Skeletal muscle satellite cell (primary cell): Measurements from ENCODE around the gene SUMF1.
A peak's percentile ranks its signal among the peaks of the same experiment; 100 is the strongest.

Source experiments
- H3K27me3 ChIP-seq: 2 replicates; pipeline ENCODE4 v1.7.0; 2013; ENCODE audit warnings: low read length; ENCODE audit not compliant: control insufficient read depth, insufficient read depth
- H3K36me3 ChIP-seq: 2 replicates; pipeline ENCODE4 v1.7.0; 2013; ENCODE audit warnings: mild to moderate bottlenecking, control low read depth, low read length; ENCODE audit not compliant: insufficient read depth
- H3K4me1 ChIP-seq: 2 replicates; pipeline ENCODE4 v1.7.0; 2013; ENCODE audit warnings: low read length; ENCODE audit not compliant: control insufficient read depth, insufficient read depth
- H3K4me2 ChIP-seq: 2 replicates; pipeline ENCODE4 v1.7.0; 2013; ENCODE audit warnings: mild to moderate bottlenecking, low read length
- H3K4me3 ChIP-seq: 2 replicates; pipeline ENCODE4 v1.7.0; 2013; ENCODE audit warnings: low read length
- H3K9ac ChIP-seq: 2 replicates; pipeline ENCODE4 v1.7.0; 2013; ENCODE audit warnings: mild to moderate bottlenecking, low read depth, low read length, moderate library complexity
- H3K9me3 ChIP-seq: replicated peaks from 2 replicates; pipeline ENCODE4 v1.7.0; 2013; ENCODE audit warnings: mild to moderate bottlenecking, control low read depth, low read length

Gene SUMF1

GRCh38 chr3:4419920-4420319 is 47.1 kb downstream of the SUMF1 start:
- Histone ChIP-seq H3K4me2 (no peak overlapping the region), H3K4me3 (no peak overlapping the region), H3K27me3 (no peaks in the 10 kb centered on the region), H3K9me3 (no peaks in the 10 kb centered on the region), H3K36me3 (no peaks in the 10 kb centered on the region), H3K4me1 (peaks cover 41% of the 10 kb centered on the region), H3K9ac (no peak overlapping the region)

- Histone ChIP-seq H3K9ac (no peak overlapping the region), H3K9me3 (no peaks in the 10 kb centered on the region), H3K4me1 (peaks cover 41% of the 10 kb centered on the region), H3K4me2 (no peak overlapping the region), H3K27me3 (no peaks in the 10 kb centered on the region), H3K4me3 (no peak overlapping the region), H3K36me3 (no peaks in the 10 kb centered on the region)
Observed at GRCh38 chr3:4419386-4419785, 47.7 kb downstream of the SUMF1 start.

- peaks cover 45% of the 10 kb centered on the region for H3K4me1 ChIP-seq
- H3K36me3 ChIP-seq: no peaks in the 10 kb centered on the region
- peak overlapping the region; percentile 71 for H3K9ac ChIP-seq
- H3K9me3 ChIP-seq: no peaks in the 10 kb centered on the region
- peak overlapping the region; percentile 2 for H3K4me2 ChIP-seq
- H3K27me3 ChIP-seq: no peaks in the 10 kb centered on the region
- H3K4me3 ChIP-seq: no peak overlapping the region
Observed at GRCh38 chr3:4418156-4418555, 48.9 kb downstream of the SUMF1 start.

- Histone ChIP-seq H3K9ac (peak overlapping the region; percentile 71), H3K36me3 (no peaks in the 10 kb centered on the region), H3K4me3 (no peak overlapping the region), H3K4me1 (peaks cover 45% of the 10 kb centered on the region), H3K4me2 (peak overlapping the region; percentile 71), H3K9me3 (no peaks in the 10 kb centered on the region), H3K27me3 (no peaks in the 10 kb centered on the region)
Observed at GRCh38 chr3:4417449-4417848, 49.6 kb downstream of the SUMF1 start.

- H3K36me3 ChIP-seq: no peaks in the 10 kb centered on the region
- peak overlapping the region; percentile 71 for H3K9ac ChIP-seq
- no peaks in the 10 kb centered on the region for H3K27me3 ChIP-seq
- peak overlapping the region; percentile 71 for H3K4me2 ChIP-seq
- H3K4me1 ChIP-seq: peaks cover 43% of the 10 kb centered on the region
- no peaks in the 10 kb centered on the region for H3K9me3 ChIP-seq
- no peak overlapping the region for H3K4me3 ChIP-seq
Observed at GRCh38 chr3:4416961-4417360, 50.1 kb downstream of the SUMF1 start.

- Histone ChIP-seq H3K9me3 (no peaks in the 10 kb centered on the region), H3K9ac (no peak overlapping the region), H3K4me3 (peak overlapping the region; percentile 9), H3K36me3 (no peaks in the 10 kb centered on the region), H3K4me2 (peak overlapping the region; percentile 43), H3K27me3 (no peaks in the 10 kb centered on the region), H3K4me1 (peaks cover 38% of the 10 kb centered on the region)
Observed at GRCh38 chr3:4416427-4416945, 50.6 kb downstream of the SUMF1 start.

- H3K4me2 ChIP-seq: no peak overlapping the region
- peaks cover 36% of the 10 kb centered on the region for H3K4me1 ChIP-seq
- H3K9me3 ChIP-seq: no peaks in the 10 kb centered on the region
- H3K4me3 ChIP-seq: no peak overlapping the region
- H3K27me3 ChIP-seq: no peaks in the 10 kb centered on the region
- no peak overlapping the region for H3K9ac ChIP-seq
- H3K36me3 ChIP-seq: no peaks in the 10 kb centered on the region
Observed at GRCh38 chr3:4413467-4413866, 53.6 kb downstream of the SUMF1 start.

- peaks cover 26% of the 10 kb centered on the region for H3K4me1 ChIP-seq
- H3K9me3 ChIP-seq: no peaks in the 10 kb centered on the region
- H3K4me3 ChIP-seq: no peak overlapping the region
- no peak overlapping the region for H3K4me2 ChIP-seq
- H3K27me3 ChIP-seq: no peaks in the 10 kb centered on the region
- no peak overlapping the region for H3K9ac ChIP-seq
- no peaks in the 10 kb centered on the region for H3K36me3 ChIP-seq
Observed at GRCh38 chr3:4411833-4412232, 55.2 kb downstream of the SUMF1 start.

- no peaks in the 10 kb centered on the region for H3K27me3 ChIP-seq
- no peak overlapping the region for H3K9ac ChIP-seq
- H3K36me3 ChIP-seq: no peaks in the 10 kb centered on the region
- H3K4me3 ChIP-seq: no peak overlapping the region
- H3K4me2 ChIP-seq: no peak overlapping the region
- H3K9me3 ChIP-seq: no peaks in the 10 kb centered on the region
- H3K4me1 ChIP-seq: peaks cover 20% of the 10 kb centered on the region
Observed at GRCh38 chr3:4411236-4411635, 55.8 kb downstream of the SUMF1 start.

GRCh38 chr3:4410606-4411005 is 56.5 kb downstream of the SUMF1 start:
- Histone ChIP-seq H3K27me3 (no peaks in the 10 kb centered on the region), H3K9me3 (no peaks in the 10 kb centered on the region), H3K4me1 (peaks cover 20% of the 10 kb centered on the region), H3K36me3 (no peaks in the 10 kb centered on the region), H3K9ac (no peak overlapping the region), H3K4me3 (no peak overlapping the region), H3K4me2 (no peak overlapping the region)

- Histone ChIP-seq H3K9me3 (no peaks in the 10 kb centered on the region), H3K4me3 (no peak overlapping the region), H3K27me3 (no peaks in the 10 kb centered on the region), H3K4me2 (no peak overlapping the region), H3K9ac (no peak overlapping the region), H3K36me3 (no peaks in the 10 kb centered on the region), H3K4me1 (peaks cover 20% of the 10 kb centered on the region)
Observed at GRCh38 chr3:4409971-4410573, 57.0 kb downstream of the SUMF1 start.

GRCh38 chr3:4409415-4409814 is 57.7 kb downstream of the SUMF1 start:
- H3K4me1 ChIP-seq: peaks cover 20% of the 10 kb centered on the region
- H3K9me3 ChIP-seq: no peaks in the 10 kb centered on the region

More at GRCh38 chr3:4409415-4409814, 57.7 kb downstream of the SUMF1 start:
- H3K36me3 ChIP-seq: no peaks in the 10 kb centered on the region
- no peaks in the 10 kb centered on the region for H3K27me3 ChIP-seq
- no peak overlapping the region for H3K4me3 ChIP-seq
- H3K9ac ChIP-seq: no peak overlapping the region
- H3K4me2 ChIP-seq: no peak overlapping the region
